ENCODE measurements around the gene RBM15. TPM values are rescaled to one million over a fixed set of nuclear protein-coding genes. Genes with fewer than 3 reads are reported as not detected.

Gene RBM15
- polyA plus RNA-seq, 1 of the 3 experiments (the other 2 are of a cell fraction): 3.8 TPM

DNA sequence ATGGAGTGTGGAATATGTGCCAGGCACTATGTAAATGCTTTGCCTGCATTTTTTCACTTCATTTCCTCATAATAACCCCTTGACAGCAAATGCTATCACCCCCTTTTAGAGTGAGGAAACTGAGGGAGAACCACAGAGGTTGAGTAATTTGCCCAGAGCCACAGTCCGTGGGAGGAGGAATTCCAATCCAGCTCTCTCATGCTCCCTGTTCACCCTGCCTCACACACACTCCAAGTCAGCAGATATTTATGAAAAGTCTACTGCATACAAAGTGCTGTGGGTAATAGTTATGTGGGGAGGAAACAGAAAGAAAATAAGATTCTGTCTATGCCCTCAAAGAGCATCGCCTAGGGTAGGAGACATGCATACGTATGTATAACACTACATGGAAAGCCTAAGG is 30.9 kb upstream of the RBM15 start:
- no peak for DNase-seq
- no peaks in the 10 kb centered on the region for H3K36me3 ChIP-seq (replicated peaks in 1 of 2; ENCODE audit: control insufficient read depth in 1 of 2, insufficient read depth in 2 of 2, low read length in 1 of 2)
- no peaks in the 10 kb centered on the region; the same call in 1 of the 2 replicates for H3K27me3 ChIP-seq (ENCODE audit: insufficient read depth)
- H3K79me2 ChIP-seq (ENCODE audit: insufficient read depth): no peaks in the 10 kb centered on the region
- no peak overlapping the region for H2AFZ ChIP-seq (ENCODE audit: low read depth)
- H3K4me2 ChIP-seq: no peak overlapping the region
- no peaks in the 10 kb centered on the region for H3K9me2 ChIP-seq
- TF ChIP-seq POLR2AphosphoS5 (IDR thresholded peaks at IDR 0.05; ENCODE audit: low read depth, low read length) (no peak), CHD2 (IDR thresholded peaks at IDR 0.05; ENCODE audit: low read length, partially characterized antibody) (no peak), JUND (IDR thresholded peaks at IDR 0.05) (no peak), YY1 (IDR thresholded peaks at IDR 0.05; ENCODE audit: low read depth) (no peak), EZH2phosphoT487 (IDR thresholded peaks at IDR 0.05; ENCODE audit: borderline replicate concordance, low read depth) (no peak), NFIC (IDR thresholded peaks at IDR 0.05; ENCODE audit: borderline replicate concordance) (no peak), RFX5 (IDR thresholded peaks at IDR 0.05; ENCODE audit: low read length) (no peak), MEF2A (IDR thresholded peaks at IDR 0.05; ENCODE audit: borderline replicate concordance, low read depth) (no peak)
- TF ChIP-seq, protein P1, sequence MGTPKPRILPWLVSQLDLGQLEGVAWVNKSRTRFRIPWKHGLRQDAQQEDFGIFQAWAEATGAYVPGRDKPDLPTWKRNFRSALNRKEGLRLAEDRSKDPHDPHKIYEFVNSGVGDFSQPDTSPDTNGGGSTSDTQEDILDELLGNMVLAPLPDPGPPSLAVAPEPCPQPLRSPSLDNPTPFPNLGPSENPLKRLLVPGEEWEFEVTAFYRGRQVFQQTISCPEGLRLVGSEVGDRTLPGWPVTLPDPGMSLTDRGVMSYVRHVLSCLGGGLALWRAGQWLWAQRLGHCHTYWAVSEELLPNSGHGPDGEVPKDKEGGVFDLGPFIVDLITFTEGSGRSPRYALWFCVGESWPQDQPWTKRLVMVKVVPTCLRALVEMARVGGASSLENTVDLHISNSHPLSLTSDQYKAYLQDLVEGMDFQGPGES (IDR thresholded peaks at IDR 0.05; ENCODE audit: low read depth, low read length): no peak
- TF ChIP-seq, protein P2, sequence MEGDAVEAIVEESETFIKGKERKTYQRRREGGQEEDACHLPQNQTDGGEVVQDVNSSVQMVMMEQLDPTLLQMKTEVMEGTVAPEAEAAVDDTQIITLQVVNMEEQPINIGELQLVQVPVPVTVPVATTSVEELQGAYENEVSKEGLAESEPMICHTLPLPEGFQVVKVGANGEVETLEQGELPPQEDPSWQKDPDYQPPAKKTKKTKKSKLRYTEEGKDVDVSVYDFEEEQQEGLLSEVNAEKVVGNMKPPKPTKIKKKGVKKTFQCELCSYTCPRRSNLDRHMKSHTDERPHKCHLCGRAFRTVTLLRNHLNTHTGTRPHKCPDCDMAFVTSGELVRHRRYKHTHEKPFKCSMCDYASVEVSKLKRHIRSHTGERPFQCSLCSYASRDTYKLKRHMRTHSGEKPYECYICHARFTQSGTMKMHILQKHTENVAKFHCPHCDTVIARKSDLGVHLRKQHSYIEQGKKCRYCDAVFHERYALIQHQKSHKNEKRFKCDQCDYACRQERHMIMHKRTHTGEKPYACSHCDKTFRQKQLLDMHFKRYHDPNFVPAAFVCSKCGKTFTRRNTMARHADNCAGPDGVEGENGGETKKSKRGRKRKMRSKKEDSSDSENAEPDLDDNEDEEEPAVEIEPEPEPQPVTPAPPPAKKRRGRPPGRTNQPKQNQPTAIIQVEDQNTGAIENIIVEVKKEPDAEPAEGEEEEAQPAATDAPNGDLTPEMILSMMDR (IDR thresholded peaks at IDR 0.05): no peak
- H4K20me1 ChIP-seq (ENCODE audit: insufficient read depth): no peaks in the 10 kb centered on the region
- H3K4me3 ChIP-seq (ENCODE audit: low read depth in 2 of 2, low read length in 1 of 2): no peak overlapping the region
- peaks cover 0 to 4% of the 10 kb centered on the region in 2 experiments; a peak in 1 of 4 replicates for H3K4me1 ChIP-seq (ENCODE audit: control insufficient read depth in 1 of 2, insufficient read depth in 2 of 2, low read depth in 1 of 2, low read length in 1 of 2)
- WGBS (ENCODE audit: low lambda C conversion rate): 69% methylated on average over 3 of the region's 3 CpGs
- H3K9me3 ChIP-seq: no peaks in the 10 kb centered on the region
- no peak overlapping the region for H3K27ac ChIP-seq (ENCODE audit: low read depth in 2 of 2, low read length in 1 of 2)
- no peak overlapping the region for H3K9ac ChIP-seq
- POLR2A ChIA-PET: no interaction called here
- no peaks in the 10 kb centered on the region for H3F3A ChIP-seq (replicated peaks; ENCODE audit: insufficient read depth)
- CTCF ChIA-PET: interaction anchor here (1.3 to 32.6 kb wide), 4 partner anchors 23 to 188 kb away, joined by 3 to 1300 read pairs (median 8); partner anchors contain the start of gene KCNC4

DNA sequence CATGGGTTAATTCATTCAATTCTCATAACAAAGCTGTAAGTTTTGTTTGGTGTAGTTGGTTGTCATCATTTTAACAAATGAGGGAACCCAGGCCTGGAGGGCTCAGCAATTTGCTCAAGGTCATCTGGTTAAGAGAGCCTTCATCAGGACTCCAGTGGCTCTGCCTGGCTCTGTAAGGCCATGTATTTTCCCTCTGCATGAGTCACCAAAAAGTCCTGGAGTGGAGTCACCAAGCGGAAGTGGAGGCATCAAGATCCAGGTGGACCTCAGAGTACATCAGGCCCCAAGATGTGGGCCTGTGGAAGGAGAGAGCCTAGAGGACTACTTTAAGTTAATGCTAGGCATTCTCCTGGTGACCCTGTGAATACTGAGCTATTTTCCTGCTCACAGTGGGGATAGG is 30.0 kb upstream of the RBM15 start:
- no peak overlapping the region for H3K4me2 ChIP-seq
- CTCF ChIA-PET: interaction anchor here (0.7 to 32.6 kb wide), 4 partner anchors 24 to 187 kb away, joined by 3 to 1300 read pairs (median 8); partner anchors contain the start of gene KCNC4

More for the DNA sequence above, 30.0 kb upstream of the RBM15 start:
- Histone ChIP-seq H3K79me2 (ENCODE audit: insufficient read depth) (no peaks in the 10 kb centered on the region), H3K9me3 (no peaks in the 10 kb centered on the region), H3F3A (replicated peaks; ENCODE audit: insufficient read depth) (no peaks in the 10 kb centered on the region), H3K4me1 (ENCODE audit: control insufficient read depth in 1 of 2, insufficient read depth in 2 of 2, low read depth in 1 of 2, low read length in 1 of 2) (peaks cover 0 to 4% of the 10 kb centered on the region in 2 experiments; a peak in 1 of 4 replicates), H2AFZ (ENCODE audit: low read depth) (no peak overlapping the region), H4K20me1 (ENCODE audit: insufficient read depth) (no peaks in the 10 kb centered on the region), H3K9ac (no peak overlapping the region), H3K36me3 (replicated peaks in 1 of 2; ENCODE audit: control insufficient read depth in 1 of 2, insufficient read depth in 2 of 2, low read length in 1 of 2) (no peaks in the 10 kb centered on the region), H3K4me3 (ENCODE audit: low read depth in 2 of 2, low read length in 1 of 2) (no peak overlapping the region), H3K27me3 (ENCODE audit: insufficient read depth) (no peaks in the 10 kb centered on the region; the same call in 1 of the 2 replicates), H3K27ac (ENCODE audit: low read depth in 2 of 2, low read length in 1 of 2) (no peak overlapping the region), H3K9me2 (no peaks in the 10 kb centered on the region)
- WGBS (ENCODE audit: low lambda C conversion rate): 100% methylated on average over 1 of the region's 1 CpG
- TF ChIP-seq, protein P3, sequence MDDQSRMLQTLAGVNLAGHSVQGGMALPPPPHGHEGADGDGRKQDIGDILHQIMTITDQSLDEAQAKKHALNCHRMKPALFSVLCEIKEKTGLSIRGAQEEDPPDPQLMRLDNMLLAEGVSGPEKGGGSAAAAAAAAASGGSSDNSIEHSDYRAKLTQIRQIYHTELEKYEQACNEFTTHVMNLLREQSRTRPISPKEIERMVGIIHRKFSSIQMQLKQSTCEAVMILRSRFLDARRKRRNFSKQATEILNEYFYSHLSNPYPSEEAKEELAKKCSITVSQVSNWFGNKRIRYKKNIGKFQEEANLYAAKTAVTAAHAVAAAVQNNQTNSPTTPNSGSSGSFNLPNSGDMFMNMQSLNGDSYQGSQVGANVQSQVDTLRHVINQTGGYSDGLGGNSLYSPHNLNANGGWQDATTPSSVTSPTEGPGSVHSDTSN (IDR thresholded peaks at IDR 0.05): no peak
- TF ChIP-seq, protein P4, sequence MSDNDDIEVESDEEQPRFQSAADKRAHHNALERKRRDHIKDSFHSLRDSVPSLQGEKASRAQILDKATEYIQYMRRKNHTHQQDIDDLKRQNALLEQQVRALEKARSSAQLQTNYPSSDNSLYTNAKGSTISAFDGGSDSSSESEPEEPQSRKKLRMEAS (IDR thresholded peaks at IDR 0.05; ENCODE audit: low read depth): no peak
- TF ChIP-seq TAF1 (IDR thresholded peaks at IDR 0.05; ENCODE audit: borderline replicate concordance, low read depth, low read length) (no peak), RFX5 (IDR thresholded peaks at IDR 0.05; ENCODE audit: low read length) (no peak), POLR2AphosphoS5 (IDR thresholded peaks at IDR 0.05; ENCODE audit: low read depth, low read length) (no peak), TEAD4 (IDR thresholded peaks at IDR 0.05; ENCODE audit: borderline replicate concordance, insufficient read depth) (no peak), MXI1 (IDR thresholded peaks at IDR 0.05; ENCODE audit: low read depth, low read length) (no peak), MEF2A (IDR thresholded peaks at IDR 0.05; ENCODE audit: borderline replicate concordance, low read depth) (no peak), NFIC (IDR thresholded peaks at IDR 0.05; ENCODE audit: borderline replicate concordance) (no peak)
- TF ChIP-seq, protein P5, sequence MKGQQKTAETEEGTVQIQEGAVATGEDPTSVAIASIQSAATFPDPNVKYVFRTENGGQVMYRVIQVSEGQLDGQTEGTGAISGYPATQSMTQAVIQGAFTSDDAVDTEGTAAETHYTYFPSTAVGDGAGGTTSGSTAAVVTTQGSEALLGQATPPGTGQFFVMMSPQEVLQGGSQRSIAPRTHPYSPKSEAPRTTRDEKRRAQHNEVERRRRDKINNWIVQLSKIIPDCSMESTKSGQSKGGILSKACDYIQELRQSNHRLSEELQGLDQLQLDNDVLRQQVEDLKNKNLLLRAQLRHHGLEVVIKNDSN (IDR thresholded peaks at IDR 0.05; ENCODE audit: borderline replicate concordance, low read depth): no peak
- POLR2A ChIA-PET: no interaction called here
- no peak for DNase-seq

Measured in SK-N-SH (cell line).